Astrocyte (in vitro differentiated cells and primary cell): ENCODE data around the gene RTKN2.

Source experiments
- EZH2 ChIP-seq: IDR thresholded peaks from 2 replicates; pipeline ENCODE4 v1.6.1; 2012; ENCODE audit warnings: mild to moderate bottlenecking, low read length, inconsistent platforms; ENCODE audit not compliant: insufficient read depth
- TF ChIP-seq, protein P1 (sequence below): IDR thresholded peaks from 2 replicates; pipeline ENCODE4 v1.5.1; 2011; ENCODE audit warnings: low read depth, mild to moderate bottlenecking, inconsistent platforms, low read length, moderate library complexity; ENCODE audit not compliant: insufficient read depth

DNA sequence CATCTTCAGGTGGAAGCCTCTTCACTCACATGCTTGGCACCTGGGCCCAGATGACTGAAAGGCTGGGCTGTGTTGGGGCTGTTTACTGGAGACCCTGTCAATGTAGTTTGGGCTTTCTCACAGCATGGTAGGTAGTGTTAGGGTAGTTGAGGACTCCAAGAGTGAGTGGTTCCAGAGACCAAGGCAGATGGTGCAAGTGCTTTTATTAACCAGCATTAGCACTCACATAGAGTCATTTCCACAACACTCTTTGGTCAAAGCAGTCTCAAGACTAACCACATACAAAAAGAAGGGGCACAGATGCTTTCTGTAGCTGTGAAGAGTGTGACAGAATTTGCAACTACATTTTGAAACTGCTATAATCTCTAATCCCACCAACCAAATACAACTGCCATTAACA lies 135.0 kb downstream of the RTKN2 start:
- TF ChIP-seq, protein P1, sequence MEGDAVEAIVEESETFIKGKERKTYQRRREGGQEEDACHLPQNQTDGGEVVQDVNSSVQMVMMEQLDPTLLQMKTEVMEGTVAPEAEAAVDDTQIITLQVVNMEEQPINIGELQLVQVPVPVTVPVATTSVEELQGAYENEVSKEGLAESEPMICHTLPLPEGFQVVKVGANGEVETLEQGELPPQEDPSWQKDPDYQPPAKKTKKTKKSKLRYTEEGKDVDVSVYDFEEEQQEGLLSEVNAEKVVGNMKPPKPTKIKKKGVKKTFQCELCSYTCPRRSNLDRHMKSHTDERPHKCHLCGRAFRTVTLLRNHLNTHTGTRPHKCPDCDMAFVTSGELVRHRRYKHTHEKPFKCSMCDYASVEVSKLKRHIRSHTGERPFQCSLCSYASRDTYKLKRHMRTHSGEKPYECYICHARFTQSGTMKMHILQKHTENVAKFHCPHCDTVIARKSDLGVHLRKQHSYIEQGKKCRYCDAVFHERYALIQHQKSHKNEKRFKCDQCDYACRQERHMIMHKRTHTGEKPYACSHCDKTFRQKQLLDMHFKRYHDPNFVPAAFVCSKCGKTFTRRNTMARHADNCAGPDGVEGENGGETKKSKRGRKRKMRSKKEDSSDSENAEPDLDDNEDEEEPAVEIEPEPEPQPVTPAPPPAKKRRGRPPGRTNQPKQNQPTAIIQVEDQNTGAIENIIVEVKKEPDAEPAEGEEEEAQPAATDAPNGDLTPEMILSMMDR, result no peak
- TF ChIP-seq EZH2, result no peak
